ENCODE results near the gene TRIM41. TPM values are rescaled to one million over a fixed set of nuclear protein-coding genes. Genes with fewer than 3 reads are reported as not detected.

The TRIM41 gene
- total and polyA plus RNA-seq, 9 of the 15 experiments (the other 6 are each of a cell fraction or from before 2014, with no cell fraction given), result 1.8 to 47.6 (median 20.9) TPM

DNA sequence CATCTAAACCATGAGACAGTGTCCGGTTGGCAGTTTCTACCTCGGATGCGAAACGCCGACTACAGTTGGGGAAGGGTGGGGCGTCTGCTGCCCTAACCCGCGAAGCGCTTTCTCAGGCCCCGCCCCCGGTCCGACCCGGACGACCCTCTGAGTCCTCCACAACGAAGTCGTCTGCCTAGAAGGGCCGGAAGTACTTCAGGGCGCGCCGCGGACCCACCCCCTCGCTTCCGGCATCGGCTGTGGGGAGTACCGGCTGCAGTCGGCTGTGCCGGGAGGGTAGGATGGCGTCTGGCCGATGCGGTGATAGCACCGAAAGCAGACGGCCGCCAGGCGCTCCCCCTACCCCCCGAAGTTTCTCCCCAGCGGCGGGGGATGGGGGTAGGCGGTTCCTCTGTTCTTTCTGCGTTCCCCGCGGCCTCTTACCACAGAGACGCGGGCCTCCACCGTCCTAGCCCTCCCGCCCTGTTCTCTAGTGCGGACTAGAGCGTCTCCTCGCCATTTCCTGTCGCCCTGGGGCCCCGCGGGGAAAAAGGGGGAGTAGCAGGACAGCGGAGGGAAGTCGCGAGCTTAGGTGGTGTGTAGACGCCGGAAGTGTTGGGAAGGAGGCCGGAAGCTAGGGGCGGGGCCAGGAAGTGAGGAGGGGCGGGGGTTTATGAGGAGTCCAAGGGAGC is at the start of gene TRIM41 (continued):
- TF ChIP-seq, protein P1, sequence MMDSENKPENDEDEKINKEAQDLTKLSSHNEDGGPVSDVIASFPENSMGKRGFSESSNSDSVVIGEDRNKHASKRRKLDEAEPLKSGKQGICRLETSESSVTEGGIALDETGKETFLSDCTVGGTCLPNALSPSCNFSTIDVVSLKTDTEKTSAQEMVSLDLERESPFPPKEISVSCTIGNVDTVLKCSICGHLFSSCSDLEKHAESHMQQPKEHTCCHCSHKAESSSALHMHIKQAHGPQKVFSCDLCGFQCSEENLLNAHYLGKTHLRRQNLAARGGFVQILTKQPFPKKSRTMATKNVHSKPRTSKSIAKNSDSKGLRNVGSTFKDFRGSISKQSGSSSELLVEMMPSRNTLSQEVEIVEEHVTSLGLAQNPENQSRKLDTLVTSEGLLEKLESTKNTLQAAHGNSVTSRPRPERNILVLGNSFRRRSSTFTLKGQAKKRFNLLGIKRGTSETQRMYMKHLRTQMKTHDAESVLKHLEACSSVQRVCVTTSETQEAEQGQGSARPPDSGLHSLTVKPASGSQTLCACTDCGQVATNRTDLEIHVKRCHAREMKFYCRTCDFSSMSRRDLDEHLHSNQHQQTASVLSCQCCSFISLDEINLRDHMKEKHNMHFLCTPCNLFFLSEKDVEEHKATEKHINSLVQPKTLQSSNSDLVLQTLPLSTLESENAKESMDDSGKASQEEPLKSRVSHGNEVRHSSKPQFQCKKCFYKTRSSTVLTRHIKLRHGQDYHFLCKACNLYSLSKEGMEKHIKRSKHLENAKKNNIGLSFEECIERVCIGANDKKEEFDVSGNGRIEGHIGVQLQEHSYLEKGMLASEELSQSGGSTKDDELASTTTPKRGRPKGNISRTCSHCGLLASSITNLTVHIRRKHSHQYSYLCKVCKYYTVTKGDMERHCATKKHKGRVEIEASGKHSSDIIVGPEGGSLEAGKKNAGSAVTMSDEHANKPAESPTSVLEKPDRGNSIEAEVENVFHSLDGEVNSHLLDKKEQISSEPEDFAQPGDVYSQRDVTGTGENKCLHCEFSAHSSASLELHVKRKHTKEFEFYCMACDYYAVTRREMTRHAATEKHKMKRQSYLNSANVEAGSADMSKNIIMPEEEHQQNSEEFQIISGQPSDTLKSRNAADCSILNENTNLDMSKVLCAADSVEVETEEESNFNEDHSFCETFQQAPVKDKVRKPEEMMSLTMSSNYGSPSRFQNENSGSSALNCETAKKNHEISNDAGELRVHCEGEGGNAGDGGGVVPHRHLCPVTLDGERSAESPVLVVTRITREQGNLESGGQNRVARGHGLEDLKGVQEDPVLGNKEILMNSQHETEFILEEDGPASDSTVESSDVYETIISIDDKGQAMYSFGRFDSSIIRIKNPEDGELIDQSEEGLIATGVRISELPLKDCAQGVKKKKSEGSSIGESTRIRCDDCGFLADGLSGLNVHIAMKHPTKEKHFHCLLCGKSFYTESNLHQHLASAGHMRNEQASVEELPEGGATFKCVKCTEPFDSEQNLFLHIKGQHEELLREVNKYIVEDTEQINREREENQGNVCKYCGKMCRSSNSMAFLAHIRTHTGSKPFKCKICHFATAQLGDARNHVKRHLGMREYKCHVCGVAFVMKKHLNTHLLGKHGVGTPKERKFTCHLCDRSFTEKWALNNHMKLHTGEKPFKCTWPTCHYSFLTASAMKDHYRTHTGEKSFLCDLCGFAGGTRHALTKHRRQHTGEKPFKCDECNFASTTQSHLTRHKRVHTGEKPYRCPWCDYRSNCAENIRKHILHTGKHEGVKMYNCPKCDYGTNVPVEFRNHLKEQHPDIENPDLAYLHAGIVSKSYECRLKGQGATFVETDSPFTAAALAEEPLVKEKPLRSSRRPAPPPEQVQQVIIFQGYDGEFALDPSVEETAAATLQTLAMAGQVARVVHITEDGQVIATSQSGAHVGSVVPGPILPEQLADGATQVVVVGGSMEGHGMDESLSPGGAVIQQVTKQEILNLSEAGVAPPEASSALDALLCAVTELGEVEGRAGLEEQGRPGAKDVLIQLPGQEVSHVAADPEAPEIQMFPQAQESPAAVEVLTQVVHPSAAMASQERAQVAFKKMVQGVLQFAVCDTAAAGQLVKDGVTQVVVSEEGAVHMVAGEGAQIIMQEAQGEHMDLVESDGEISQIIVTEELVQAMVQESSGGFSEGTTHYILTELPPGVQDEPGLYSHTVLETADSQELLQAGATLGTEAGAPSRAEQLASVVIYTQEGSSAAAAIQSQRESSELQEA (IDR thresholded peaks at IDR 0.05; ENCODE audit: low read depth), result no peak
- TF ChIP-seq ZNF586 (CRISPR knock-in tag; conservative IDR thresholded peaks at IDR 0.05) (no peak), KDM1A (IDR thresholded peaks at IDR 0.05) (no peak), TEAD2 (tag; IDR thresholded peaks at IDR 0.05) (no peak), FOXM1 (IDR thresholded peaks at IDR 0.05; ENCODE audit: low read depth) (no peak), FOXM1 (CRISPR knock-in tag; IDR thresholded peaks at IDR 0.05; ENCODE audit: low read depth) (no peak), MEF2D (tag; conservative IDR thresholded peaks at IDR 0.05; ENCODE audit: low read depth) (no peak), NR1H2 (CRISPR knock-in tag; IDR thresholded peaks at IDR 0.05) (0 out of 2 replicates have a peak, but pooled peaks have one; percentile 32), BDP1 (IDR thresholded peaks at IDR 0.05; ENCODE audit: insufficient read depth, insufficient read length) (no peak), HDAC2 (IDR thresholded peaks at IDR 0.05) (no peak; the same call in 1 of the 2 replicates), BRF1 (IDR thresholded peaks at IDR 0.05; ENCODE audit: borderline replicate concordance, extremely low read depth, insufficient read length) (no peak)
- TF ChIP-seq, protein P2, sequence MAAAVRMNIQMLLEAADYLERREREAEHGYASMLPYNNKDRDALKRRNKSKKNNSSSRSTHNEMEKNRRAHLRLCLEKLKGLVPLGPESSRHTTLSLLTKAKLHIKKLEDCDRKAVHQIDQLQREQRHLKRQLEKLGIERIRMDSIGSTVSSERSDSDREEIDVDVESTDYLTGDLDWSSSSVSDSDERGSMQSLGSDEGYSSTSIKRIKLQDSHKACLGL (CRISPR knock-in tag; IDR thresholded peaks at IDR 0.05; ENCODE audit: borderline replicate concordance, poor library complexity, severe bottlenecking), result no peak
- TF ChIP-seq, protein P3, sequence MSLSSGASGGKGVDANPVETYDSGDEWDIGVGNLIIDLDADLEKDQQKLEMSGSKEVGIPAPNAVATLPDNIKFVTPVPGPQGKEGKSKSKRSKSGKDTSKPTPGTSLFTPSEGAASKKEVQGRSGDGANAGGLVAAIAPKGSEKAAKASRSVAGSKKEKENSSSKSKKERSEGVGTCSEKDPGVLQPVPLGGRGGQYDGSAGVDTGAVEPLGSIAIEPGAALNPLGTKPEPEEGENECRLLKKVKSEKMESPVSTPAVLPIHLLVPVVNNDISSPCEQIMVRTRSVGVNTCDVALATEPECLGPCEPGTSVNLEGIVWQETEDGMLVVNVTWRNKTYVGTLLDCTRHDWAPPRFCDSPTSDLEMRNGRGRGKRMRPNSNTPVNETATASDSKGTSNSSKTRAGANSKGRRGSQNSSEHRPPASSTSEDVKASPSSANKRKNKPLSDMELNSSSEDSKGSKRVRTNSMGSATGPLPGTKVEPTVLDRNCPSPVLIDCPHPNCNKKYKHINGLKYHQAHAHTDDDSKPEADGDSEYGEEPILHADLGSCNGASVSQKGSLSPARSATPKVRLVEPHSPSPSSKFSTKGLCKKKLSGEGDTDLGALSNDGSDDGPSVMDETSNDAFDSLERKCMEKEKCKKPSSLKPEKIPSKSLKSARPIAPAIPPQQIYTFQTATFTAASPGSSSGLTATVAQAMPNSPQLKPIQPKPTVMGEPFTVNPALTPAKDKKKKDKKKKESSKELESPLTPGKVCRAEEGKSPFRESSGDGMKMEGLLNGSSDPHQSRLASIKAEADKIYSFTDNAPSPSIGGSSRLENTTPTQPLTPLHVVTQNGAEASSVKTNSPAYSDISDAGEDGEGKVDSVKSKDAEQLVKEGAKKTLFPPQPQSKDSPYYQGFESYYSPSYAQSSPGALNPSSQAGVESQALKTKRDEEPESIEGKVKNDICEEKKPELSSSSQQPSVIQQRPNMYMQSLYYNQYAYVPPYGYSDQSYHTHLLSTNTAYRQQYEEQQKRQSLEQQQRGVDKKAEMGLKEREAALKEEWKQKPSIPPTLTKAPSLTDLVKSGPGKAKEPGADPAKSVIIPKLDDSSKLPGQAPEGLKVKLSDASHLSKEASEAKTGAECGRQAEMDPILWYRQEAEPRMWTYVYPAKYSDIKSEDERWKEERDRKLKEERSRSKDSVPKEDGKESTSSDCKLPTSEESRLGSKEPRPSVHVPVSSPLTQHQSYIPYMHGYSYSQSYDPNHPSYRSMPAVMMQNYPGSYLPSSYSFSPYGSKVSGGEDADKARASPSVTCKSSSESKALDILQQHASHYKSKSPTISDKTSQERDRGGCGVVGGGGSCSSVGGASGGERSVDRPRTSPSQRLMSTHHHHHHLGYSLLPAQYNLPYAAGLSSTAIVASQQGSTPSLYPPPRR (CRISPR knock-in tag; IDR thresholded peaks at IDR 0.05; ENCODE audit: borderline replicate concordance), result 0 out of 2 replicates have a peak, but pooled peaks have one; percentile 11

Measured in K562 (cell line).